ENCODE results near the gene GALK1.
"Not testable (repeated sequence)": the region's sequence is repeated elsewhere in the genome, so short reads cannot be mapped to it uniquely, and the experiment has no call there.

Gene GALK1

GRCh38 chr17:75812096-75813013 is 47.4 kb upstream of the GALK1 start:
- TF ChIP-seq, protein P1, sequence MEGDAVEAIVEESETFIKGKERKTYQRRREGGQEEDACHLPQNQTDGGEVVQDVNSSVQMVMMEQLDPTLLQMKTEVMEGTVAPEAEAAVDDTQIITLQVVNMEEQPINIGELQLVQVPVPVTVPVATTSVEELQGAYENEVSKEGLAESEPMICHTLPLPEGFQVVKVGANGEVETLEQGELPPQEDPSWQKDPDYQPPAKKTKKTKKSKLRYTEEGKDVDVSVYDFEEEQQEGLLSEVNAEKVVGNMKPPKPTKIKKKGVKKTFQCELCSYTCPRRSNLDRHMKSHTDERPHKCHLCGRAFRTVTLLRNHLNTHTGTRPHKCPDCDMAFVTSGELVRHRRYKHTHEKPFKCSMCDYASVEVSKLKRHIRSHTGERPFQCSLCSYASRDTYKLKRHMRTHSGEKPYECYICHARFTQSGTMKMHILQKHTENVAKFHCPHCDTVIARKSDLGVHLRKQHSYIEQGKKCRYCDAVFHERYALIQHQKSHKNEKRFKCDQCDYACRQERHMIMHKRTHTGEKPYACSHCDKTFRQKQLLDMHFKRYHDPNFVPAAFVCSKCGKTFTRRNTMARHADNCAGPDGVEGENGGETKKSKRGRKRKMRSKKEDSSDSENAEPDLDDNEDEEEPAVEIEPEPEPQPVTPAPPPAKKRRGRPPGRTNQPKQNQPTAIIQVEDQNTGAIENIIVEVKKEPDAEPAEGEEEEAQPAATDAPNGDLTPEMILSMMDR (IDR thresholded peaks at IDR 0.05; ENCODE audit: insufficient read depth, low read length, poor library complexity, severe bottlenecking): no peak
- TF ChIP-seq EZH2phosphoT487 (conservative IDR thresholded peaks at IDR 0.05; ENCODE audit: low read length): no peak
- Histone ChIP-seq H3K9ac (ENCODE audit: low read length) (no peak overlapping the region), H3K27me3 (ENCODE audit: low read length) (no peaks in the 10 kb centered on the region), H3K9me3 (ENCODE audit: insufficient read depth, low read length) (no peaks in the 10 kb centered on the region), H3K4me2 (ENCODE audit: low read depth, low read length, poor library complexity, severe bottlenecking) (no peak overlapping the region), H3K4me3 (ENCODE audit: insufficient read depth, low read length, poor library complexity, severe bottlenecking) (no peak overlapping the region), H3K27ac (ENCODE audit: low read depth, low read length) (no peak overlapping the region), H2AFZ (ENCODE audit: low read depth, low read length, severe bottlenecking) (no peak overlapping the region), H3K9me2 (replicated peaks; ENCODE audit: insufficient read depth, low read length) (no peaks in the 10 kb centered on the region), H3K36me3 (ENCODE audit: low read length) (no peaks in the 10 kb centered on the region), H4K20me1 (ENCODE audit: low read depth, low read length) (no peaks in the 10 kb centered on the region), H3K79me2 (ENCODE audit: insufficient read depth, low read length) (no peaks in the 10 kb centered on the region), H3F3A (ENCODE audit: insufficient read depth) (no peaks in the 10 kb centered on the region)

DNA sequence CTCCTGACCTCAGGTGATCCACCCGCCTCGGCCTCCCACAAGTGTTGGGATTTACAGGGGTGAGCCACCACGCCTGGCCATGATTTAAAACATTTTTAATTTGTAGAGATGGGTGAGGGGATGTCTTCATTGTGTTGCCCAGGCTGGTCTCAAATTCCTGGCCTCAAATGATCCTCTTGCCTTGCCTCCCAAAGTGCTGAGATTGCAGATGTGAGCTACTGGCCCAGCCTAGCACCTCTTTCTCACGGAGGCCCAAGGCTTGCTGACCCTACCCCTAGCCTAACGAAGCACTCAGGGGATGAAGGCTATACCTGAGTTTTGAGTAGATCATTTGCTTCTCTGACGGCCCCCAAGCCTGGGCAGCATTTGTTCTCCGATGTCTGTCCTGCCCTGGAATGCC is 46.2 kb upstream of the GALK1 start:
- Histone ChIP-seq H3K4me3 (ENCODE audit: insufficient read depth, low read length, poor library complexity, severe bottlenecking) (no peak overlapping the region), H3K9ac (ENCODE audit: low read length) (no peak overlapping the region), H3K27me3 (ENCODE audit: low read length) (no peaks in the 10 kb centered on the region), H3F3A (ENCODE audit: insufficient read depth) (no peaks in the 10 kb centered on the region), H3K36me3 (ENCODE audit: low read length) (no peaks in the 10 kb centered on the region), H4K20me1 (ENCODE audit: low read depth, low read length) (no peaks in the 10 kb centered on the region), H3K9me2 (replicated peaks; ENCODE audit: insufficient read depth, low read length) (no peaks in the 10 kb centered on the region), H3K9me3 (ENCODE audit: insufficient read depth, low read length) (no peaks in the 10 kb centered on the region), H2AFZ (ENCODE audit: low read depth, low read length, severe bottlenecking) (no peak overlapping the region), H3K27ac (ENCODE audit: low read depth, low read length) (no peak overlapping the region), H3K4me2 (ENCODE audit: low read depth, low read length, poor library complexity, severe bottlenecking) (no peak overlapping the region), H3K79me2 (ENCODE audit: insufficient read depth, low read length) (no peaks in the 10 kb centered on the region)
- TF ChIP-seq EZH2phosphoT487 (conservative IDR thresholded peaks at IDR 0.05; ENCODE audit: low read length): no peak
- TF ChIP-seq, protein P1 (IDR thresholded peaks at IDR 0.05; ENCODE audit: insufficient read depth, low read length, poor library complexity, severe bottlenecking): no peak

DNA sequence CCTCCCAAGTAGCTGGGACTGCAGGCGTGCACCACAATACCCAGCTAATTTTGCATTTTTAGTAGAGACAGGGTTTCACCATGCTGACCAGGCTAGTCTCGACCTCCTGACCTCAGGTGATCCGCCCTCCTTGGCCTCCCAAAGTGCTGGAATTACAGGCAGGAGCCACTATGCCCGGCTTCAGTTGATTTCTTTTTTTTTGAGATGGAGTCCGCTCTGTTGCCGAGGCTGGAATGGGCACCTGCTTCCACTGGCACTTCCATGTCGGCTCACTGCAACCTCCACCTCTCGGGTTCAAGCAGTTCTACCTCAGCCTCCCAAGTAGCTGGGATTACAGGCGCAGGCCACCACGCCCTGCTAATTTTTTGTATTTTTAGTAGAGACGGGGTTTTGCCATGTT is 45.8 kb upstream of the GALK1 start:
- not testable (repeated sequence) for H3K27me3 ChIP-seq (ENCODE audit: low read length); H4K20me1 ChIP-seq (ENCODE audit: low read depth, low read length); H3K4me3 ChIP-seq (ENCODE audit: insufficient read depth, low read length, poor library complexity, severe bottlenecking); H3F3A ChIP-seq (ENCODE audit: insufficient read depth); H2AFZ ChIP-seq (ENCODE audit: low read depth, low read length, severe bottlenecking); H3K9me2 ChIP-seq (replicated peaks; ENCODE audit: insufficient read depth, low read length); H3K36me3 ChIP-seq (ENCODE audit: low read length); H3K79me2 ChIP-seq (ENCODE audit: insufficient read depth, low read length); H3K27ac ChIP-seq (ENCODE audit: low read depth, low read length); H3K9ac ChIP-seq (ENCODE audit: low read length); H3K4me2 ChIP-seq (ENCODE audit: low read depth, low read length, poor library complexity, severe bottlenecking); H3K9me3 ChIP-seq (ENCODE audit: insufficient read depth, low read length)

DNA sequence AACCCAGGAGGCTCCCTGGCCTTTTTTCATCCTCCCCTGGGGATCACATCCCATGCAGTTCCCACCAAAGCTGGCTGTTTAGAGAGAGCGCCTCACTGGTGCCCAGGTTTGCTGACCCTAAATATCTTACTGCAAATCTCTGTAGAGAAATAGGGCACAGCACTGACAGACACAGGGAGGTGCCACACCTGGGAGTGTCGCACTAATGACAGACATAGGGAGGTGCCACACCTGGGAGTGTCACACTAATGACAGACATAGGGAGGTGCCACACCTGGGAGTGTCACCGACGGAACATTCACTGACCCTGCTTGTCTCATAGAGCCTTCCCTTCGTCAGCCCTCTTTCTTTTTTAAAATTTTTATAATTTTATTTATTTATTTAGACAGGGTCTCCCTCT is 45.2 kb upstream of the GALK1 start:
- H3K4me2 ChIP-seq (ENCODE audit: low read depth, low read length, poor library complexity, severe bottlenecking): no peak overlapping the region
- no peaks in the 10 kb centered on the region for H3K79me2 ChIP-seq (ENCODE audit: insufficient read depth, low read length)
- H2AFZ ChIP-seq (ENCODE audit: low read depth, low read length, severe bottlenecking): no peak overlapping the region
- no peaks in the 10 kb centered on the region for H3K36me3 ChIP-seq (ENCODE audit: low read length)
- H3K27ac ChIP-seq (ENCODE audit: low read depth, low read length): no peak overlapping the region
- H3K27me3 ChIP-seq (ENCODE audit: low read length): no peaks in the 10 kb centered on the region
- no peaks in the 10 kb centered on the region for H3K9me2 ChIP-seq (replicated peaks; ENCODE audit: insufficient read depth, low read length)
- no peaks in the 10 kb centered on the region for H4K20me1 ChIP-seq (ENCODE audit: low read depth, low read length)
- H3K9me3 ChIP-seq (ENCODE audit: insufficient read depth, low read length): no peaks in the 10 kb centered on the region
- H3K9ac ChIP-seq (ENCODE audit: low read length): no peak overlapping the region
- H3K4me3 ChIP-seq (ENCODE audit: insufficient read depth, low read length, poor library complexity, severe bottlenecking): no peak overlapping the region
- TF ChIP-seq, protein P1 (IDR thresholded peaks at IDR 0.05; ENCODE audit: insufficient read depth, low read length, poor library complexity, severe bottlenecking): no peak
- TF ChIP-seq EZH2phosphoT487 (conservative IDR thresholded peaks at IDR 0.05; ENCODE audit: low read length): no peak
- H3F3A ChIP-seq (ENCODE audit: insufficient read depth): no peaks in the 10 kb centered on the region

All from SU-DHL-6 (cell line).